HL-60 (cell line): ENCODE measurements around the gene SORL1.
A peak's percentile ranks its signal among the peaks of the same experiment; 100 is the strongest.

Experiments used
- DNase-seq, 2 experiments: peaks; one replicate each; pipeline ENCODE4 v3.0.0-alpha.2; 2010 to 2020; ENCODE audit warnings: low read depth in 1 of 2, low spot score in 1 of 2
- H3K27ac ChIP-seq: fragments of 250-450 bp; sonication (Bioruptor Pico); replicated peaks from 2 replicates; pipeline ENCODE4 v1.5.1; 2020; ENCODE audit warnings: mild to moderate bottlenecking, moderate library complexity
- H3K27me3 ChIP-seq: fragments of 250-450 bp; sonication (Bioruptor Pico); 2 replicates; pipeline ENCODE4 v1.5.1; 2021; ENCODE audit warnings: mild to moderate bottlenecking, moderate library complexity; ENCODE audit not compliant: insufficient read depth, poor library complexity, severe bottlenecking
- H3K4me3 ChIP-seq: replicated peaks from 2 replicates; pipeline ENCODE4 v1.5.1; 2011; ENCODE audit warnings: mild to moderate bottlenecking, control low read depth, low read length; ENCODE audit not compliant: insufficient read depth
- CTCF ChIP-seq: IDR thresholded peaks from one replicate; pipeline ENCODE4 v1.5.1; 2011; ENCODE audit warnings: low read length, control low read depth, inconsistent platforms; ENCODE audit not compliant: insufficient read depth
- GABPA ChIP-seq: IDR thresholded peaks from 2 replicates; pipeline ENCODE4 v1.6.1; 2012; ENCODE audit warnings: low read depth
- POLR2AphosphoS5 ChIP-seq: IDR thresholded peaks from 2 replicates; pipeline ENCODE4 v1.6.1; 2012; ENCODE audit warnings: low read depth
- REST ChIP-seq: IDR thresholded peaks from 2 replicates; pipeline ENCODE4 v1.6.1; 2012; ENCODE audit warnings: low read depth; ENCODE audit not compliant: insufficient replicate concordance
- SPI1 ChIP-seq: IDR thresholded peaks from 2 replicates; pipeline ENCODE4 v1.6.1; 2012; ENCODE audit warnings: low read depth, mild to moderate bottlenecking, borderline replicate concordance

SORL1 gene

GRCh38 chr11:121524233-121524631 is 72.1 kb downstream of the SORL1 start:
- no peak for TF ChIP-seq POLR2AphosphoS5
- no peak for TF ChIP-seq SPI1
- TF ChIP-seq REST = no peak
- TF ChIP-seq GABPA = no peak
- TF ChIP-seq CTCF = no peak
- H3K27ac ChIP-seq = no peak overlapping the region
- no peaks in the 10 kb centered on the region for H3K27me3 ChIP-seq
- no peak overlapping the region for H3K4me3 ChIP-seq
- peak in 1 of 2 experiments; percentile 24 for DNase-seq

GRCh38 chr11:121525376-121525775 is 73.3 kb downstream of the SORL1 start:
- Histone ChIP-seq H3K27ac (no peak overlapping the region), H3K27me3 (no peaks in the 10 kb centered on the region), H3K4me3 (no peak overlapping the region)
- DNase-seq = no peak
- TF ChIP-seq GABPA (no peak), REST (no peak), CTCF (no peak), POLR2AphosphoS5 (no peak), SPI1 (no peak)

GRCh38 chr11:121530257-121530656 is 78.1 kb downstream of the SORL1 start:
- TF ChIP-seq CTCF = no peak
- TF ChIP-seq GABPA = no peak
- TF ChIP-seq SPI1 = no peak
- no peak for TF ChIP-seq REST
- no peak for TF ChIP-seq POLR2AphosphoS5
- no peak overlapping the region for H3K27ac ChIP-seq
- no peak overlapping the region for H3K4me3 ChIP-seq
- no peak for DNase-seq
- H3K27me3 ChIP-seq = no peaks in the 10 kb centered on the region
